ENCODE results near the gene ASB10. TPM values are rescaled to one million over a fixed set of nuclear protein-coding genes. Genes with fewer than 3 reads are reported as not detected.

ASB10 gene
- total RNA-seq, 1 experiment from 2014 or later: not detected

DNA sequence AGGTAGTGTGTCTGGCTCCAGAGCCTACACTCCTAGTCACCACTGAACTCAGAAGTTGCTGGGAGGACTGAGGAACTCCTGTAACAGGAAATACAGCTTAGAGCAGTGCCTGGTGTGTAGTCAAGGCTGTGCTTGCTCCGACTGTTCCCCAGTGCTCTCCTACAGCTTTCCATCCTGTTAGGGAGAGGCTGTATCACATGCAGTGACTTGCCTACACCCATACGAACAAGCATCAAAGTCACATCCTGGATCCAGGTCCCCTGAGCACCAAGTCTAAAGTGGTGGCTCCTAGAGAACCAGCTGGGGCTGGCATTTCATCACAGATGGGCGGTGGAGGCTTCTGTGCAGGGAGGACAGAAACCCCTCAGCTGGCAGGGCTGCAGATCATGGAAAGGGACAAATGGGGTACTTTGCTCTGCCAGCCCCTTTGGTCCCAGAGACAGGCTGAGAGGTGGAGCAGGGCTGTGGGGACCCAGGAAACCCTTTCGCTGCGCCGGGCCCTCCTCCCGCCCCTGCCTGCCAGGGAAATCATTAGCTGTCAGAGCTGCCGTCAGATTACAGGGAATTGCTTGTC lies 7.7 kb downstream of the ASB10 start (continued):
- TF ChIP-seq CREB1 (CRISPR knock-in tag; IDR thresholded peaks at IDR 0.05) (no peak), ZNF138 (CRISPR knock-in tag; conservative IDR thresholded peaks at IDR 0.05) (no peak), ZBTB21 (CRISPR knock-in tag; IDR thresholded peaks at IDR 0.05; ENCODE audit: borderline replicate concordance) (no peak), GTF2I (CRISPR knock-in tag; conservative IDR thresholded peaks at IDR 0.05) (no peak)
- TF ChIP-seq, protein P1, sequence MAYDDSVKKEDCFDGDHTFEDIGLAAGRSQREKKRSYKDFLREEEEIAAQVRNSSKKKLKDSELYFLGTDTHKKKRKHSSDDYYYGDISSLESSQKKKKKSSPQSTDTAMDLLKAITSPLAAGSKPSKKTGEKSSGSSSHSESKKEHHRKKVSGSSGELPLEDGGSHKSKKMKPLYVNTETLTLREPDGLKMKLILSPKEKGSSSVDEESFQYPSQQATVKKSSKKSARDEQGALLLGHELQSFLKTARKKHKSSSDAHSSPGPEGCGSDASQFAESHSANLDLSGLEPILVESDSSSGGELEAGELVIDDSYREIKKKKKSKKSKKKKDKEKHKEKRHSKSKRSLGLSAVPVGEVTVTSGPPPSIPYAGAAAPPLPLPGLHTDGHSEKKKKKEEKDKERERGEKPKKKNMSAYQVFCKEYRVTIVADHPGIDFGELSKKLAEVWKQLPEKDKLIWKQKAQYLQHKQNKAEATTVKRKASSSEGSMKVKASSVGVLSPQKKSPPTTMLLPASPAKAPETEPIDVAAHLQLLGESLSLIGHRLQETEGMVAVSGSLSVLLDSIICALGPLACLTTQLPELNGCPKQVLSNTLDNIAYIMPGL (CRISPR knock-in tag; IDR thresholded peaks at IDR 0.05): no peak

DNA sequence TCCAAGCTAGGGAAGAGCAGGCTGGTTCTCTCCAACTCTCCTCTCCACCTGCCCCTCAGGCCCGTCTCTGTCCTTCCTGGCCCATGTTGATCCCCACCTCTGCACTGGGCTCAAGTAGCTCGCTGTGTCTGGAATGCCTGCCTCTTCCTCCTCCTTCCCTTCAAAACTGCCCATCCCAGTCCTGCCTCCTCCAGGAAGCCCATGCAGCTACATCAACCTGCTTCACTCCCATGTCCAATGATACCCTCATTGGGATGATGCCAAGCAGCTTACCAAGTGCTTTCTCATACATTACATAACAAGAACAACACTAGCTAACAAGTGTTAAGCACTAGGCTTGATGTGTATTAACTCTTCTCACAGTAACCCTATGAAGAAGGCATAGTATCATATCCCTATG lies 8.2 kb downstream of the ASB10 start:
- H3K27me3 Mint-ChIP-seq (ENCODE audit: low read depth): peaks cover 41% of the 10 kb centered on the region
- ChIA-PET POLR2A (no interaction called here), CTCF (interaction anchor here (1.0 to 1.5 kb wide), 5 partner anchors 11 to 133 kb away, joined by 3 to 12 read pairs (median 4); no protein-coding TSS in a partner anchor)
- H3K36me3 Mint-ChIP-seq: no peaks in the 10 kb centered on the region
- H3K4me3 Mint-ChIP-seq: no peak overlapping the region
- ATAC-seq (no peak), DNase-seq (ENCODE audit: low spot score) (no peak)
- H3K4me1 Mint-ChIP-seq: peaks cover 9% of the 10 kb centered on the region; the same call in 1 of the 2 replicates
- TF ChIP-seq, protein P2, sequence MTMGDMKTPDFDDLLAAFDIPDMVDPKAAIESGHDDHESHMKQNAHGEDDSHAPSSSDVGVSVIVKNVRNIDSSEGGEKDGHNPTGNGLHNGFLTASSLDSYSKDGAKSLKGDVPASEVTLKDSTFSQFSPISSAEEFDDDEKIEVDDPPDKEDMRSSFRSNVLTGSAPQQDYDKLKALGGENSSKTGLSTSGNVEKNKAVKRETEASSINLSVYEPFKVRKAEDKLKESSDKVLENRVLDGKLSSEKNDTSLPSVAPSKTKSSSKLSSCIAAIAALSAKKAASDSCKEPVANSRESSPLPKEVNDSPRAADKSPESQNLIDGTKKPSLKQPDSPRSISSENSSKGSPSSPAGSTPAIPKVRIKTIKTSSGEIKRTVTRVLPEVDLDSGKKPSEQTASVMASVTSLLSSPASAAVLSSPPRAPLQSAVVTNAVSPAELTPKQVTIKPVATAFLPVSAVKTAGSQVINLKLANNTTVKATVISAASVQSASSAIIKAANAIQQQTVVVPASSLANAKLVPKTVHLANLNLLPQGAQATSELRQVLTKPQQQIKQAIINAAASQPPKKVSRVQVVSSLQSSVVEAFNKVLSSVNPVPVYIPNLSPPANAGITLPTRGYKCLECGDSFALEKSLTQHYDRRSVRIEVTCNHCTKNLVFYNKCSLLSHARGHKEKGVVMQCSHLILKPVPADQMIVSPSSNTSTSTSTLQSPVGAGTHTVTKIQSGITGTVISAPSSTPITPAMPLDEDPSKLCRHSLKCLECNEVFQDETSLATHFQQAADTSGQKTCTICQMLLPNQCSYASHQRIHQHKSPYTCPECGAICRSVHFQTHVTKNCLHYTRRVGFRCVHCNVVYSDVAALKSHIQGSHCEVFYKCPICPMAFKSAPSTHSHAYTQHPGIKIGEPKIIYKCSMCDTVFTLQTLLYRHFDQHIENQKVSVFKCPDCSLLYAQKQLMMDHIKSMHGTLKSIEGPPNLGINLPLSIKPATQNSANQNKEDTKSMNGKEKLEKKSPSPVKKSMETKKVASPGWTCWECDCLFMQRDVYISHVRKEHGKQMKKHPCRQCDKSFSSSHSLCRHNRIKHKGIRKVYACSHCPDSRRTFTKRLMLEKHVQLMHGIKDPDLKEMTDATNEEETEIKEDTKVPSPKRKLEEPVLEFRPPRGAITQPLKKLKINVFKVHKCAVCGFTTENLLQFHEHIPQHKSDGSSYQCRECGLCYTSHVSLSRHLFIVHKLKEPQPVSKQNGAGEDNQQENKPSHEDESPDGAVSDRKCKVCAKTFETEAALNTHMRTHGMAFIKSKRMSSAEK (CRISPR knock-in tag; IDR thresholded peaks at IDR 0.05; ENCODE audit: borderline replicate concordance): no peak
- TF ChIP-seq, protein P3, sequence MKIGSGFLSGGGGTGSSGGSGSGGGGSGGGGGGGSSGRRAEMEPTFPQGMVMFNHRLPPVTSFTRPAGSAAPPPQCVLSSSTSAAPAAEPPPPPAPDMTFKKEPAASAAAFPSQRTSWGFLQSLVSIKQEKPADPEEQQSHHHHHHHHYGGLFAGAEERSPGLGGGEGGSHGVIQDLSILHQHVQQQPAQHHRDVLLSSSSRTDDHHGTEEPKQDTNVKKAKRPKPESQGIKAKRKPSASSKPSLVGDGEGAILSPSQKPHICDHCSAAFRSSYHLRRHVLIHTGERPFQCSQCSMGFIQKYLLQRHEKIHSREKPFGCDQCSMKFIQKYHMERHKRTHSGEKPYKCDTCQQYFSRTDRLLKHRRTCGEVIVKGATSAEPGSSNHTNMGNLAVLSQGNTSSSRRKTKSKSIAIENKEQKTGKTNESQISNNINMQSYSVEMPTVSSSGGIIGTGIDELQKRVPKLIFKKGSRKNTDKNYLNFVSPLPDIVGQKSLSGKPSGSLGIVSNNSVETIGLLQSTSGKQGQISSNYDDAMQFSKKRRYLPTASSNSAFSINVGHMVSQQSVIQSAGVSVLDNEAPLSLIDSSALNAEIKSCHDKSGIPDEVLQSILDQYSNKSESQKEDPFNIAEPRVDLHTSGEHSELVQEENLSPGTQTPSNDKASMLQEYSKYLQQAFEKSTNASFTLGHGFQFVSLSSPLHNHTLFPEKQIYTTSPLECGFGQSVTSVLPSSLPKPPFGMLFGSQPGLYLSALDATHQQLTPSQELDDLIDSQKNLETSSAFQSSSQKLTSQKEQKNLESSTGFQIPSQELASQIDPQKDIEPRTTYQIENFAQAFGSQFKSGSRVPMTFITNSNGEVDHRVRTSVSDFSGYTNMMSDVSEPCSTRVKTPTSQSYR (CRISPR knock-in tag; IDR thresholded peaks at IDR 0.05): no peak
- TF ChIP-seq, protein P4, sequence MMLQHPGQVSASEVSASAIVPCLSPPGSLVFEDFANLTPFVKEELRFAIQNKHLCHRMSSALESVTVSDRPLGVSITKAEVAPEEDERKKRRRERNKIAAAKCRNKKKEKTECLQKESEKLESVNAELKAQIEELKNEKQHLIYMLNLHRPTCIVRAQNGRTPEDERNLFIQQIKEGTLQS (CRISPR knock-in tag; conservative IDR thresholded peaks at IDR 0.05): no peak
- TF ChIP-seq OVOL2 (CRISPR knock-in tag; IDR thresholded peaks at IDR 0.05; ENCODE audit: borderline replicate concordance) (no peak), IRF2 (CRISPR knock-in tag; IDR thresholded peaks at IDR 0.05; ENCODE audit: borderline replicate concordance, low read depth) (no peak), RORB (CRISPR knock-in tag; IDR thresholded peaks at IDR 0.05) (no peak), NFYB (CRISPR knock-in tag; conservative IDR thresholded peaks at IDR 0.05; ENCODE audit: low read depth) (no peak), ZNF671 (CRISPR knock-in tag; IDR thresholded peaks at IDR 0.05) (no peak), ZNF138 (CRISPR knock-in tag; conservative IDR thresholded peaks at IDR 0.05) (no peak)
- TF ChIP-seq, protein P5, sequence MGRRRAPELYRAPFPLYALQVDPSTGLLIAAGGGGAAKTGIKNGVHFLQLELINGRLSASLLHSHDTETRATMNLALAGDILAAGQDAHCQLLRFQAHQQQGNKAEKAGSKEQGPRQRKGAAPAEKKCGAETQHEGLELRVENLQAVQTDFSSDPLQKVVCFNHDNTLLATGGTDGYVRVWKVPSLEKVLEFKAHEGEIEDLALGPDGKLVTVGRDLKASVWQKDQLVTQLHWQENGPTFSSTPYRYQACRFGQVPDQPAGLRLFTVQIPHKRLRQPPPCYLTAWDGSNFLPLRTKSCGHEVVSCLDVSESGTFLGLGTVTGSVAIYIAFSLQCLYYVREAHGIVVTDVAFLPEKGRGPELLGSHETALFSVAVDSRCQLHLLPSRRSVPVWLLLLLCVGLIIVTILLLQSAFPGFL (CRISPR knock-in tag; IDR thresholded peaks at IDR 0.05; ENCODE audit: borderline replicate concordance): no peak
- TF ChIP-seq, protein P6, sequence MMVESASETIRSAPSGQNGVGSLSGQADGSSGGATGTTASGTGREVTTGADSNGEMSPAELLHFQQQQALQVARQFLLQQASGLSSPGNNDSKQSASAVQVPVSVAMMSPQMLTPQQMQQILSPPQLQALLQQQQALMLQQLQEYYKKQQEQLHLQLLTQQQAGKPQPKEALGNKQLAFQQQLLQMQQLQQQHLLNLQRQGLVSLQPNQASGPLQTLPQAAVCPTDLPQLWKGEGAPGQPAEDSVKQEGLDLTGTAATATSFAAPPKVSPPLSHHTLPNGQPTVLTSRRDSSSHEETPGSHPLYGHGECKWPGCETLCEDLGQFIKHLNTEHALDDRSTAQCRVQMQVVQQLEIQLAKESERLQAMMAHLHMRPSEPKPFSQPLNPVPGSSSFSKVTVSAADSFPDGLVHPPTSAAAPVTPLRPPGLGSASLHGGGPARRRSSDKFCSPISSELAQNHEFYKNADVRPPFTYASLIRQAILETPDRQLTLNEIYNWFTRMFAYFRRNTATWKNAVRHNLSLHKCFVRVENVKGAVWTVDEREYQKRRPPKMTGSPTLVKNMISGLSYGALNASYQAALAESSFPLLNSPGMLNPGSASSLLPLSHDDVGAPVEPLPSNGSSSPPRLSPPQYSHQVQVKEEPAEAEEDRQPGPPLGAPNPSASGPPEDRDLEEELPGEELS (CRISPR knock-in tag; IDR thresholded peaks at IDR 0.05): no peak
- TF ChIP-seq, protein P7, sequence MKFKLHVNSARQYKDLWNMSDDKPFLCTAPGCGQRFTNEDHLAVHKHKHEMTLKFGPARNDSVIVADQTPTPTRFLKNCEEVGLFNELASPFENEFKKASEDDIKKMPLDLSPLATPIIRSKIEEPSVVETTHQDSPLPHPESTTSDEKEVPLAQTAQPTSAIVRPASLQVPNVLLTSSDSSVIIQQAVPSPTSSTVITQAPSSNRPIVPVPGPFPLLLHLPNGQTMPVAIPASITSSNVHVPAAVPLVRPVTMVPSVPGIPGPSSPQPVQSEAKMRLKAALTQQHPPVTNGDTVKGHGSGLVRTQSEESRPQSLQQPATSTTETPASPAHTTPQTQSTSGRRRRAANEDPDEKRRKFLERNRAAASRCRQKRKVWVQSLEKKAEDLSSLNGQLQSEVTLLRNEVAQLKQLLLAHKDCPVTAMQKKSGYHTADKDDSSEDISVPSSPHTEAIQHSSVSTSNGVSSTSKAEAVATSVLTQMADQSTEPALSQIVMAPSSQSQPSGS (CRISPR knock-in tag; IDR thresholded peaks at IDR 0.05; ENCODE audit: borderline replicate concordance, low read depth): no peak
- TF ChIP-seq, protein P1 (CRISPR knock-in tag; IDR thresholded peaks at IDR 0.05): no peak
- no peak overlapping the region for H3K27ac Mint-ChIP-seq
- H3K9me3 Mint-ChIP-seq: no peaks in the 10 kb centered on the region
